IPS DF 6.9 (cell line): ENCODE measurements around the gene POU6F2.
"Not testable (repeated sequence)": the region's sequence is repeated elsewhere in the genome, so short reads cannot be mapped to it uniquely, and the experiment has no call there.

ENCODE experiments used
- DNase-seq: peaks from one replicate; pipeline ENCODE4 v3.0.0-alpha.2; 2013; ENCODE audit warnings: low read depth, low spot score
- H3K27ac ChIP-seq: one replicate; pipeline ENCODE4 v1.5.1; 2013; ENCODE audit warnings: low read length, control low read depth
- H3K27me3 ChIP-seq: 2 replicates; pipeline ENCODE4 v1.6.1; 2013; ENCODE audit warnings: mild to moderate bottlenecking, low read length; ENCODE audit not compliant: control insufficient read depth, insufficient read depth
- H3K36me3 ChIP-seq: 2 replicates; pipeline ENCODE4 v1.6.1; 2013; ENCODE audit warnings: low read length; ENCODE audit not compliant: control insufficient read depth, insufficient read depth
- H3K4me1 ChIP-seq: 2 replicates; pipeline ENCODE4 v1.6.1; 2013; ENCODE audit warnings: low read length; ENCODE audit not compliant: control insufficient read depth, insufficient read depth
- H3K4me3 ChIP-seq: 2 replicates; pipeline ENCODE4 v1.5.1; 2013; ENCODE audit warnings: mild to moderate bottlenecking, low read length
- H3K9me3 ChIP-seq: 2 replicates; pipeline ENCODE4 v1.6.1; 2013; ENCODE audit warnings: low read length, inconsistent platforms; ENCODE audit not compliant: control insufficient read depth, insufficient read depth
- WGBS: extraction: QIAGEN DNeasy Blood & Tissue Kit; methylation state at CpG from one replicate; pipeline ENCODE4 v1.1.7; 2013; ENCODE audit warnings: mixed read lengths, missing lambda C conversion rate; ENCODE audit not compliant: insufficient read length, insufficient coverage; 5-methylcytosine and 5-hydroxymethylcytosine counted together

Gene POU6F2

DNA sequence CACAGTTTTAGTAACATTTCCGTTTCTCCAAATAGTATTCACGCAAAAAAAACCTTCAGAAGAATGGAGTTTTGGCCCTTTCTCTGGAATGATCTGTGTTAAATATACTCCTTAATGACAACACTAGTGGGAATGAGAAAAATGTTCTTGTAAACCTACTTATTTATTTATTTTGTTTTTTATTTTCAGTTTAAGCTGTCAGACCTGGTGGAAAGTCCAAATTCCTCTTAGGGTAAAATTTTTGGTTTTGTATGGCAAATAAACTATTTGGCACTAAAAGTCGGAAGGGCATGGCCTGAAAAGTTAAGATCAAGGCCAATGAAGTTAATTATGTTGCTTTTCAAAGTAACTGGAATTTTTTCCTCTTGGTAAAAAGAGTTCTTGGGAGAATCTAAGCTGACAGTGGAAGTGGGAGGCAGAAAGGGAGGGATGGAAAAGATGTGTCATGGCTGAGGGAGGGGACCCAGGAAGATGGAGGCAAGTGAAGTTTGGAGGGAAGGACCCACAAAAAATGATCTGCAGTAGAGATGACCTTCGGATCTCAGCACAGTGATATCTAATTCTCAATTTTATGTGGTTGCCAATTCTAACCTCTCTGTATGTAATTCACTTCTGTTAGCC, 35.2 kb upstream of the POU6F2 start:
- no peaks in the 10 kb centered on the region for H3K36me3 ChIP-seq
- H3K27me3 ChIP-seq = no peaks in the 10 kb centered on the region
- no CpG with 5 or more reads among the region's 4 CpGs for WGBS
- H3K4me3 ChIP-seq = no peak overlapping the region
- no peaks in the 10 kb centered on the region for H3K9me3 ChIP-seq
- no peak overlapping the region for H3K27ac ChIP-seq
- no peaks in the 10 kb centered on the region for H3K4me1 ChIP-seq
- DNase-seq = no peak

- H3K27me3 ChIP-seq, H3K9me3 ChIP-seq, DNase-seq, H3K36me3 ChIP-seq, H3K4me3 ChIP-seq, H3K4me1 ChIP-seq, H3K27ac ChIP-seq: not testable (repeated sequence)
- whole genome bisulfite sequencing = no CpG with 5 or more reads among the region's 4 CpGs
Observed at GRCh38 chr7:38947541-38947940, 30.2 kb upstream of the POU6F2 start.

- Histone ChIP-seq H3K36me3 (no peaks in the 10 kb centered on the region), H3K9me3 (no peaks in the 10 kb centered on the region), H3K27ac (no peak overlapping the region), H3K4me1 (0 out of 2 replicates have a peak, but pooled peaks cover 1% of the 10 kb centered on the region), H3K27me3 (no peaks in the 10 kb centered on the region), H3K4me3 (no peak overlapping the region)
- DNase-seq = no peak
- WGBS = no CpG with 5 or more reads among the region's 1 CpG
Observed at GRCh38 chr7:38950309-38950708, 27.4 kb upstream of the POU6F2 start.

DNA sequence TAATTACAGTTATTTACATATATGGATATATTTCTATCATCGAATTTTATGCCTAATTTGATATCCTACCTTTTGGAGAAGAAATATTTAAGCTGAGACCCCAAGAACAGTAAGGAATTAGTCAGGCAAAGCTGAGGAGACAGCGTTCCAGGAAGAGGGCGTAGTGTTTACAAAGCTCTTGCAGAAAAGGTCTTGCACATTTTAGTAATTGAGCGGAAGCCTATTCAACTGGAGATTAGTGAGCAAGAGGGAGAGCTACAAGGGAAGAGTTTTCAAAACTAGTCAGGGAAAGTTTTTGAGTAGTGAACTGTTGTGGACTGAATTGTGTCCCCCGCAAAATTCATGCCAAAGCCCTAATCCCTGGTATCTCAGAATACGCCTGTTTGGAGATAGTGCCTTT, 26.5 kb upstream of the POU6F2 start:
- H3K4me3 ChIP-seq = no peak overlapping the region
- no CpG with 5 or more reads among the region's 6 CpGs for WGBS
- no peaks in the 10 kb centered on the region for H3K9me3 ChIP-seq
- no peaks in the 10 kb centered on the region for H3K27me3 ChIP-seq
- no peaks in the 10 kb centered on the region for H3K36me3 ChIP-seq
- no peak for DNase-seq
- no peak overlapping the region for H3K27ac ChIP-seq
- H3K4me1 ChIP-seq = 0 out of 2 replicates have a peak, but pooled peaks cover 1% of the 10 kb centered on the region

GRCh38 chr7:38953227-38953626, 24.5 kb upstream of the POU6F2 start:
- Histone ChIP-seq H3K4me3 (no peak overlapping the region), H3K27ac (no peak overlapping the region), H3K27me3 (no peaks in the 10 kb centered on the region), H3K36me3 (no peaks in the 10 kb centered on the region), H3K4me1 (0 out of 2 replicates have a peak, but pooled peaks cover 1% of the 10 kb centered on the region), H3K9me3 (no peaks in the 10 kb centered on the region)
- DNase-seq = no peak
- WGBS = no CpG with 5 or more reads among the region's 1 CpG

- no peaks in the 10 kb centered on the region for H3K9me3 ChIP-seq
- no CpG with 5 or more reads among the region's 4 CpGs for WGBS
- H3K4me1 ChIP-seq = 0 out of 2 replicates have a peak, but pooled peaks cover 1% of the 10 kb centered on the region
- no peak overlapping the region for H3K4me3 ChIP-seq
- no peak for DNase-seq
- no peaks in the 10 kb centered on the region for H3K36me3 ChIP-seq
- no peak overlapping the region for H3K27ac ChIP-seq
- H3K27me3 ChIP-seq = no peaks in the 10 kb centered on the region
Observed at GRCh38 chr7:38953971-38954370, 23.7 kb upstream of the POU6F2 start.

GRCh38 chr7:38955892-38956291, 21.8 kb upstream of the POU6F2 start:
- DNase-seq = no peak
- no peaks in the 10 kb centered on the region for H3K9me3 ChIP-seq
- no CpG with 5 or more reads among the region's 5 CpGs for WGBS
- no peak overlapping the region for H3K4me3 ChIP-seq
- no peaks in the 10 kb centered on the region for H3K27me3 ChIP-seq
- H3K36me3 ChIP-seq = no peaks in the 10 kb centered on the region
- H3K4me1 ChIP-seq = 0 out of 2 replicates have a peak, but pooled peaks cover 1% of the 10 kb centered on the region
- H3K27ac ChIP-seq = no peak overlapping the region

DNA sequence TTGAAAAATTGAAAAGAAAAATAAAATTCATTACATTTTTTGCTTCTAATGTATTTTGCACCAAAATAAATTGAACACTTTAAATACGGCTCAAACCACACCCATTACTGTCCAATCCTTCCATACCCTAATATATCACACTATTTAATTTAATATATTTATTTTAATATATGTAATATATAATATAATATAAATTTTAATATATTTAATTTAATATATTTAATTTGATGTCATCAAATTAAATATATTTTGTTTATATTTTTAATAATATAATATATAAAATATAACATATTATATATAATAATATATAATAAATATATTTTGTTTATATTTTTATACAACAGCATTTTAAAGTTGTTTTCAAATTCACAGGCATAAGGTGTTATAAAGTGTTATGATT, 15.7 kb upstream of the POU6F2 start:
- Histone ChIP-seq H3K4me1 (no peaks in the 10 kb centered on the region), H3K4me3 (no peak overlapping the region), H3K36me3 (no peaks in the 10 kb centered on the region), H3K27me3 (no peaks in the 10 kb centered on the region), H3K27ac (no peak overlapping the region), H3K9me3 (no peaks in the 10 kb centered on the region)
- no peak for DNase-seq
- WGBS = 100% methylated on average over 1 of the region's 1 CpG

GRCh38 chr7:38964921-38965320, 12.8 kb upstream of the POU6F2 start:
- DNase-seq = no peak
- Histone ChIP-seq H3K36me3 (no peaks in the 10 kb centered on the region), H3K4me3 (no peak overlapping the region), H3K27me3 (no peaks in the 10 kb centered on the region), H3K4me1 (no peaks in the 10 kb centered on the region), H3K9me3 (no peaks in the 10 kb centered on the region), H3K27ac (no peak overlapping the region)
- no CpG with 5 or more reads among the region's 1 CpG for WGBS

DNA sequence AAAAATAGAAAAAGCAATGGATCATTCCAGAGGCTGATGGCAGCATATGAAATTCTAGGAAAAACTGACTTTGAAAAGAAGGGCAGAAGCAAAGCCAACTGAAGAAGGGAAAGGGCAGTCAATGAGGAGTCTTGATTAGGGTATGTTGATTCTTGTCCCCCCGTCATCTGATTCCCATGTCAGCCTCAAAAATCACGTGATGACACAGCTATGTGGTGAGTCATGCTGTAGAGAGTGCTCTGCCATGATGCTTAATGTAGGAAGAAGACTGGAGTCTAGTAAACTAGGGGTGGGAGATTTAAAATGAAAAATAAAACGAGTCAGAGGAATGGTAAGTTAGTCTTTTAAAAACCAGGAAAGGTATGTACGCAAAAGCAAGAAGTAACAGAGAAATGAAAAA, 3.9 kb upstream of the POU6F2 start:
- DNase-seq = no peak
- no peaks in the 10 kb centered on the region for H3K27me3 ChIP-seq
- no peaks in the 10 kb centered on the region for H3K4me1 ChIP-seq
- H3K27ac ChIP-seq = no peak overlapping the region
- no peak overlapping the region for H3K4me3 ChIP-seq
- H3K9me3 ChIP-seq = no peaks in the 10 kb centered on the region
- 100% methylated on average over 1 of the region's 4 CpGs for WGBS
- no peaks in the 10 kb centered on the region for H3K36me3 ChIP-seq

DNA sequence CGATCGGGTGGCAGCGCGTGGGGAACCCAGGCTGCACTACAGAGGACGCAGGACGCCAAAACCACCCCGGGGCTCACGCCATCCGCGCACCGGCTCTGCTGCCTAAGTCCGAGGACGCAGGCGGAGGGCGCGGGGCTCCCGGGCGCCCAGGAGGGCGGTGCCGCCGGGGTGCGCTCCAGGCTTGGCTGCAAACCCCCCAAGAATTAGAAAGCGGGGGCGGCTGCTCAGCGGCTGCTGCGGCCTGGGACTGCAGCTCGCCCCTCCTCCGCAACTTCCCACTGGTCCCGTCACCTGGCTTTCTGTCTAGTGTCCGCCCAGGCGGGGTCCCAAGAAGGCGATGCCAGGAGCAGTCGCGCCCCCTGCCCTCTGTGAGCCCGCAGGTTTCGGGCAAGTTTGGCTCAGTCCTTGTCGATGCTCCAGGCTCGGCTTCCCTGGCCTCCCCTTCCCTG, 1.7 kb upstream of the POU6F2 start:
- H3K4me3 ChIP-seq = peak overlapping the region; percentile 18; the same call in 1 of the 2 replicates
- no peak overlapping the region for H3K27ac ChIP-seq
- DNase-seq = no peak
- no peaks in the 10 kb centered on the region for H3K27me3 ChIP-seq
- H3K9me3 ChIP-seq = no peaks in the 10 kb centered on the region
- no CpG with 5 or more reads among the region's 38 CpGs for WGBS
- no peaks in the 10 kb centered on the region for H3K4me1 ChIP-seq
- H3K36me3 ChIP-seq = no peaks in the 10 kb centered on the region
